Natural killer cell treated with Interleukin-12 subunit alpha and Interleukin-12 subunit beta and Interleukin-15 and Interleukin-18, amount 100 ng/mL, for 72 hours (primary cell): ENCODE measurements around the gene GYPC. TPM values are rescaled to one million over a fixed set of nuclear protein-coding genes. Genes with fewer than 3 reads are reported as not detected.

Source experiments
- ATAC-seq, 2 donors: fragments of 150-1000 bp; cut with Tn5 transposase in 1 of 2; sonication (Bioruptor Pico), chemical (Tn5 transposase) in 1 of 2; 2 replicates each; pipeline ENCODE4 v1.10.0; 2021
- DNase-seq: peaks from one replicate; pipeline ENCODE4 v3.0.0; 2022; ENCODE audit warnings: low spot score
- H3K27ac Mint-ChIP-seq, 2 donors: 1 replicate in 1 of 2; 2 replicates in 1 of 2; pipeline ENCODE4 v1.8.0; 2022; ENCODE audit warnings: mixed read lengths in 2 of 2, mild to moderate bottlenecking in 1 of 2, moderate library complexity in 1 of 2
- H3K27me3 Mint-ChIP-seq, 2 donors: 1 replicate in 1 of 2; 2 replicates in 1 of 2; pipeline ENCODE4 v1.8.0; 2022; ENCODE audit warnings: mixed read lengths in 2 of 2
- H3K36me3 Mint-ChIP-seq: one replicate; pipeline ENCODE4 v1.8.0; 2022; ENCODE audit warnings: mixed read lengths
- H3K4me1 Mint-ChIP-seq, 2 donors: 1 replicate in 1 of 2; 2 replicates in 1 of 2; pipeline ENCODE4 v1.8.0; 2022; ENCODE audit warnings: low read depth in 2 of 2, mixed read lengths in 2 of 2, mild to moderate bottlenecking in 1 of 2
- H3K4me3 Mint-ChIP-seq: one replicate; pipeline ENCODE4 v1.8.0; 2022; ENCODE audit warnings: mixed read lengths
- H3K9me3 Mint-ChIP-seq: 2 replicates; pipeline ENCODE4 v1.8.0; 2022; ENCODE audit warnings: mixed read lengths
- total RNA-seq, 2 donors: library from RNA; stranded (reverse); gene quantifications; one replicate each; pipeline ENCODE4 v1.2.3, GENCODE V29; 2022

GYPC gene
- total RNA-seq, 2 donors from 2014 or later = 44.2 to 56.9 TPM

DNA sequence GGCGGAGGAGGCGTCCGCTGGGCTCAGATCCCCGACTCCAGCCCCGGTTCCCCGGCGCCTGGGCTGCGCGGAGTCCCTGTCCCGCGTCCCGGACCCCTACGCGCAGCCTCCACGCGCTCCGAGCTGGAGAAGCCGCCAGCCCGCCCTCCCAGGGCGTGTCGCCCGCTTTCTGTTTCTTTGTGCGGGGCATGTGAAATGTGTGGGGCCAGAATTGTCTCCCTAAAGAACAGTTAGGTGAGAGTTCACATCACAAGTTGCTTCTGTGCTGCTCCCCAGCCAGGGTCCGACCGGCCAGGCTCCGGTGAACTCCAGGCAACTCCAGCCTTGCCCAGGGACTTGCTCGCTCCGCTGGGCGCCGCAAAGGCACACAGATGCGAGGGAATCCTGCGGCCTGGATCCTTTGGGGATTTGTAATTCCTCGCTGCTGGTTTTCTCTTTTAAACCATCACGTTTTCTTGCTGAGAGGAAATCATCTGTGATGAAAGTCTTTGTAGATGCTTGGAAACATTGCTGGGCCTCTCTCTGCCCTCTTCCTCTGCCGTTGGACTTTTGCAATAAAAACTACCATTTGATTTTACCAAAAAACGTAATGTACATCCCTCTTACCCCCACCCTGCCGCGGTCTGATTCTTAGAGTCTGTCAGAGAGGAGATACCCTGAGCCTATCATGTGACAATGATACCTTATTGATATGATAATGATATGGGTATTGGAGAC lies 631 bp downstream of the GYPC start:
- DNase-seq (no peak), ATAC-seq (peak; percentile 46 to 50)
- peak overlapping the region; percentile 93 for H3K4me3 Mint-ChIP-seq
- H3K27me3 Mint-ChIP-seq = no peaks in the 10 kb centered on the region
- H3K9me3 Mint-ChIP-seq = no peaks in the 10 kb centered on the region
- peaks cover 51 to 54% of the 10 kb centered on the region in 2 donors for H3K4me1 Mint-ChIP-seq
- H3K27ac Mint-ChIP-seq = peak overlapping the region; percentile 97 to 99
- no peaks in the 10 kb centered on the region for H3K36me3 Mint-ChIP-seq

GRCh38 chr2:126657148-126657635 lies 1.2 kb downstream of the GYPC start:
- H3K4me1 Mint-ChIP-seq = peaks cover 57 to 60% of the 10 kb centered on the region in 2 donors
- ATAC-seq (peak in 1 of 2 donors; percentile 44), DNase-seq (no peak)
- H3K27me3 Mint-ChIP-seq = no peaks in the 10 kb centered on the region
- no peaks in the 10 kb centered on the region for H3K36me3 Mint-ChIP-seq
- H3K9me3 Mint-ChIP-seq = no peaks in the 10 kb centered on the region
- peak overlapping the region; percentile 93 for H3K4me3 Mint-ChIP-seq
- H3K27ac Mint-ChIP-seq = peak overlapping the region; percentile 97 to 99

GRCh38 chr2:126657636-126658318 lies 1.8 kb downstream of the GYPC start:
- Mint-ChIP-seq H3K4me1 (peaks cover 63 to 66% of the 10 kb centered on the region in 2 donors), H3K9me3 (no peaks in the 10 kb centered on the region), H3K27me3 (no peaks in the 10 kb centered on the region), H3K36me3 (no peaks in the 10 kb centered on the region), H3K4me3 (peak overlapping the region; percentile 93), H3K27ac (peak overlapping the region; percentile 97 to 99)
- DNase-seq (peak; percentile 91), ATAC-seq (peak; percentile 89 to 92)

GRCh38 chr2:126658319-126658904 lies 2.5 kb downstream of the GYPC start:
- no peak for DNase-seq
- peaks cover 69 to 70% of the 10 kb centered on the region in 2 donors for H3K4me1 Mint-ChIP-seq
- peak overlapping the region; percentile 97 to 99 for H3K27ac Mint-ChIP-seq
- H3K27me3 Mint-ChIP-seq = no peaks in the 10 kb centered on the region
- H3K36me3 Mint-ChIP-seq = no peaks in the 10 kb centered on the region
- no peak for ATAC-seq
- no peaks in the 10 kb centered on the region for H3K9me3 Mint-ChIP-seq
- H3K4me3 Mint-ChIP-seq = peak overlapping the region; percentile 93

DNA sequence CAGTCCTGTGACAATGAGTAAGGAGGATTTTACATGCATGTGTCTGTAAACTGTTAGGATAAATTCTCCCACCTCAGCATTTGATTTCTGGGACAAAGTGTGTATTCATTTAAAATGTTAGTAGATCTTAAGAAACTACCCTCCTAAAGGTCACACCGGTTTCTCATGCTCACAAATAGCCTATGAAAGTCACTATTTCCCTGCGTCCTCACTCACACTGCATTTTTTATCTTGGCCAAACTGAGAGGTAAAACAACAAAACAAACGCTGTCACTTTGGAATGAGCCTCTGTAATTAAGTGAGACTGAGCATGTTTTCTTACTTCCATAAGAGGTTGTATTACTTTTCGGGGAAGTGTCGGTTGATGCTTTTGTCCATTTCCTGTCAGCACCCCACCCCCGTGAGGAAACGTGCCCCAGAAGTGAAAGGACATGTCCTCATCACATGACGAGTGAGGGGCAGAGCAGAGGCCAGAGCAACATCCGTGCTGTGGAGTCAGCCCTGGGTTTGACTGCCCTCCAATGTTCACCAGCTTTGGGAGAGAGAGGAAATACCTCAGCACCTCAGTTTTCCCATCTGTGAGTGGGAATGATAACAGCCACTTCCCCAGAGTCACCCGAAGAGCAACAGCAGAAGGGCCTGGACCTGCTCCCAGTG lies 3.1 kb downstream of the GYPC start:
- ATAC-seq (peak; percentile 26 to 51), DNase-seq (peak; percentile 86)
- Mint-ChIP-seq H3K4me1 (peaks cover 75 to 77% of the 10 kb centered on the region in 2 donors), H3K36me3 (peaks cover 5% of the 10 kb centered on the region), H3K27me3 (no peaks in the 10 kb centered on the region), H3K9me3 (no peaks in the 10 kb centered on the region), H3K27ac (peak overlapping the region; percentile 97 to 99), H3K4me3 (peak overlapping the region; percentile 93)

DNA sequence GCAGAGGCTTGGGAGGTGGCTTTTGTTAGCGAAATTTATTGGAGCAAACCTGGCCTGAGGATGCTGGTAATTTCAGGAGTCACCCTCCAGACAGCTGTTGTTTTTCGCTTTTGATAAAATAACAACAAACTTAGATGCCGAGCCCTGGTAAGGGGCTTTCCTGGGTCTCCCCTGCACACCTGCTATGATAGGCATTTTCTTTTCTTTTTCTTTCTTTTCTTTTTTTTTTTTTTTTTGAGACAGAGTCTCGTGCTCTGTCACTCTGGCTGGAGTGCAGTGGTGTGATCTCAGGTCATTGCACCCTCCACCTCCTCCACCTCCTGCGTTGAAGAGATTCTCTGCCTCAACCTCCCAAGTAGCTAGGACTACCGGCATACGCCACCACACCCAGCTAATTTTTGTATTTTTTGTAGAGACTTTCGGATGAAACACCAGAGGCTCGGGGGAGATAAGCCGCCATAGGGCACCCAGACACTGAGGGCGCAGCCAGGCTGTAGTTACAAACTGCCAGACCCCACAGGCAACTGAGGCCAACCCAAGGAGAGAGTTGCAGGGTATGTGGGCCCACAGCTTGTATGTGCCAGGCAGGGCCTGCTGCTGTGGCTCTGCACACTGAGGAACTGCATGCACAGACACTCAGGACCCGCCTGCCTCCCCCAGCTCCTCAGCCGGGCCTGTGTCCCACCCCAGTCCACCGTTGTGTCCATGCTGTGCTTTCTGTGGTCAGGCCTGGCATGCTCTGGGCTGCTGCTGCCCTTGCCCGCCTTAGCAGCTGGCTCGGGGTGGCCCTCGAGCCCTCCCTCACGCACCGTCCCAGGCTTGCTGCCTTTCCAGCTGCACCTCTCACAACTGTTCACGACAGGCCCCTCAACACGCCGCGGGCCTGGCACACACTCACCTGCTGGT lies 3.9 kb downstream of the GYPC start:
- peak overlapping the region; percentile 41 for H3K4me3 Mint-ChIP-seq

GRCh38 chr2:126660971-126661370 lies 5.0 kb downstream of the GYPC start:
- H3K27ac Mint-ChIP-seq = peak overlapping the region; percentile 97 to 99
- peaks cover 7% of the 10 kb centered on the region for H3K36me3 Mint-ChIP-seq
- no peaks in the 10 kb centered on the region for H3K27me3 Mint-ChIP-seq
- H3K4me1 Mint-ChIP-seq = peaks cover 81 to 82% of the 10 kb centered on the region in 2 donors
- DNase-seq = no peak
- ATAC-seq = no peak
- H3K9me3 Mint-ChIP-seq = no peaks in the 10 kb centered on the region
- peak overlapping the region; percentile 32 for H3K4me3 Mint-ChIP-seq

More for the DNA sequence above, 3.9 kb downstream of the GYPC start:
- H3K9me3 Mint-ChIP-seq = no peaks in the 10 kb centered on the region
- DNase-seq = no peak
- peaks cover 7% of the 10 kb centered on the region for H3K36me3 Mint-ChIP-seq
- peaks cover 83% of the 10 kb centered on the region in 2 donors for H3K4me1 Mint-ChIP-seq
- peak overlapping the region; percentile 97 to 99 for H3K27ac Mint-ChIP-seq
- H3K27me3 Mint-ChIP-seq = no peaks in the 10 kb centered on the region
- ATAC-seq = no peak

DNA sequence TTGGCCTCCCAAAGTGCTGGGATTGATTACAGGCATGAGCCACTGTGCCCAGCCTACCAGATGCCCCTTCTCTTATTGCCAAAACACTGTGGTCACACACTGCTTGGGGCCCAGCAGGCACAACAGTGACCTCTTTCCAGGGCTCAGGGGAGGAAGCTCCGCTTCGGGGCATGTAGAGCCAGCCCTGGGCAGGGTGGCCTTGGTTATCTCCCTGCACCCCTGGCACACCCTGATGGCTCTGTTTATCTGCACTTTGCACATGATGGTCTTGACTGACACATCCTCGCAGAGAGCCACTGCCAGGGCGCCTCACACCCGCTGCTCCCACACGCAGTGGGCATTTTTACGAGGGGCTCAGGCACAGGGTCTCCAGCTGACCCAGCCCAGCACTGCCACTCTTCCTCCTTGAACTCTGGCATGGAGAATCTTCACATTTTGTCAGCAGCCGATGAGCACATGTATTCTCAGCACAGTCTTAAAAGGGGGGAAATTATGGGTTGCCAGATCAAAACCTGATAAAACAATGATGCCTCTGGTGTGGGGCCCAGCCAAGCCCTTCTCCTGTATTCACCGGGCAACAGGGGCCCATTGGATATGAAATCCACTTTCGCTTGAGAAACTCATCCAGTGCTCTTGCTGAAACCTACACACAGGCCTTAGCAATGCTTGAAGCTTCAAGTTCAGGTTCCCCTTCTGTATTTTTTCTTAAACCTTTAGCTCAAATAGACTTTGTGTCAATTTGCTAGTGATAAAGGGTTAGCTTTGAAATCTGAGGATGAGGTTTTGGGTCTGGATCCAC lies 5.9 kb downstream of the GYPC start:
- DNase-seq (no peak), ATAC-seq (no peak)
- Mint-ChIP-seq H3K36me3 (peaks cover 7% of the 10 kb centered on the region), H3K27ac (peak overlapping the region; percentile 97 to 99), H3K4me1 (peaks cover 87 to 89% of the 10 kb centered on the region in 2 donors), H3K9me3 (no peaks in the 10 kb centered on the region), H3K4me3 (no peak overlapping the region), H3K27me3 (no peaks in the 10 kb centered on the region)

DNA sequence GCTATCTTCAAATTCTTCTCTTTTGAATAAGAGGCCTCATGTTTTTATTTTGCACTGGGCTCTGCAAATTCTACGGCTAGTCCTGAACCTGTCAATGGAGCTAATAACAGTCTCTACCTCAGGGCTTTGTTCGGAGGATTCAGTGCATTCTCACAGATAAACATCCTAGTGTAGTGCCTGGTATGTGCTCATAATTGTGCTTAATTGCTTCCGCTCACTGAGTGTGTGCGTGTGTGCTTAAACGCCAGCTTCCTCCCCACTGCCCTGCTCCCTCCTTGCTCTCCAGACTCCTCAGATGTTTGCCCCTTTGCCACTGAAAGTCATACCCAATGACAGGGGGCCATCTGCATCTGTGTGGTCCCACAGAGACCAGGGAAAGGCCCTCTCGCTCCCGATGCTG lies 6.7 kb downstream of the GYPC start:
- DNase-seq = no peak
- Mint-ChIP-seq H3K27ac (peak overlapping the region; percentile 97 to 99), H3K27me3 (no peaks in the 10 kb centered on the region), H3K4me1 (peaks cover 83 to 88% of the 10 kb centered on the region in 2 donors), H3K36me3 (peaks cover 7% of the 10 kb centered on the region), H3K9me3 (no peaks in the 10 kb centered on the region), H3K4me3 (peak overlapping the region; percentile 11)
- no peak for ATAC-seq

DNA sequence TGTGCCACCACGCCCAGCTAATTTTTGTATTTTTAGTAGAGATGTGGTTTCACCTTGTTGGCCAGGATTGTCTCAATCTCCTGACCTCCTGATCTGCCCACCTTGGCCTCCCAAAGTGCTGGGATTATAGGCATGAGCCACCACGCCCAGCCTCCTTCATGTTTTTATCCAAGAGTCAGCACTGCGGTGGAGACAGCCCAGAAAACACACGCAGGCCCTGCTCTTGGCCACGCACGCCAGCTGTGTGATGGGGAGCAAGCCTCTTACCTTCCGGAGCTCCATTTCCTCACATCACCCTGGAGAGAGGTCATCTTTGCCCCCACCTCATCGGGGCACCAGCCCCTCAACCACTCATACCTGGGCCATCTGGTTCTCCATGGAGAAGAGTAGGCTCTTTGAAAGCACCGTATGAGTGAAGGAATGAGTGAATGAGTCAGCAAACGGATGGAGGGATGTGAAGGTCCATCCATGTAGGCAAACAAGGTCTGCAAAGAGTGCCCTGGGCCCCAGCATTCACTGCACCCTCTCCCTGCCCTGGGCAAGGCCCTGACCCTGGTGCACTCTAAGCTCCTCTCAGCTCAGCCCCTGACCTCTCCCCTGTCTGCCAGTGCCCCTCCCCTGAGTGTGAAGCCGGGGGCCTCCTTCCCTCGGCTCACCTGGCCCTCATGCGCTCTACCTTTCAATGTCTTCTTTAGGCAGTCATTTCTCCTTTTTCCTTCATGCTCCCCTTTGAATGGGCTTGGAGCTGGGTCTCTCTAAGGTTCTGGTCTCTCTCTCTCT lies 7.4 kb downstream of the GYPC start:
- no peak for DNase-seq
- Mint-ChIP-seq H3K27me3 (no peaks in the 10 kb centered on the region), H3K9me3 (no peaks in the 10 kb centered on the region), H3K4me1 (peaks cover 79 to 84% of the 10 kb centered on the region in 2 donors), H3K36me3 (peaks cover 7% of the 10 kb centered on the region), H3K27ac (peak overlapping the region; percentile 97 to 99), H3K4me3 (peak overlapping the region; percentile 82)
- ATAC-seq = no peak

DNA sequence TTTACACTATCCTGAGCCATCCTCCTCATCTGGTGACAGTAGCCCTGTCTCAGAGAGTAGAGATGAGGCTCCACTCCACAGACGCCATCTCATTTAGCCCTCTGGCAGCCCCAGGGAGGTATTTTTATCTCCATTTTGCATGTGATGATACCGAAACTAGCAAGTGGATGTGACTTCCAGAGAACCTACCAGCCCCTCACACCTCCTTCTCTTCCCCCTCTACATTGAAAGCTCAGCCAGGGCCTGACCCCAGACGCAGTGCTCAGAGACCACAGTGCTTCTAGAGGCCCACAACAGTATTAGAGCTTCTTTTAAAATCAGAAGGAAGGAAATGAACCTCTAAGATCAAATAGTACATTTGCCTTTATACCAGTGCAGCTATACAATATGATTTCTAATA lies 8.3 kb downstream of the GYPC start:
- peak; percentile 64 for DNase-seq
- peak overlapping the region; percentile 97 to 99 for H3K27ac Mint-ChIP-seq
- ATAC-seq = peak; percentile 79 to 87
- H3K36me3 Mint-ChIP-seq = peaks cover 7% of the 10 kb centered on the region
- H3K9me3 Mint-ChIP-seq = no peaks in the 10 kb centered on the region
- H3K27me3 Mint-ChIP-seq = no peaks in the 10 kb centered on the region
- peak overlapping the region; percentile 82 for H3K4me3 Mint-ChIP-seq
- H3K4me1 Mint-ChIP-seq = peaks cover 71 to 80% of the 10 kb centered on the region in 2 donors
